Bone marrow (tissue), 2 donors: Measurements from ENCODE around the gene CDYL2.
A peak's percentile ranks its signal among the peaks of the same experiment; 100 is the strongest.

Source experiments
- DNase-seq, 2 donors: peaks; one replicate each; lab custom pipeline; 2025; lab: John Stamatoyannopoulos, UW

CDYL2 gene

DNA sequence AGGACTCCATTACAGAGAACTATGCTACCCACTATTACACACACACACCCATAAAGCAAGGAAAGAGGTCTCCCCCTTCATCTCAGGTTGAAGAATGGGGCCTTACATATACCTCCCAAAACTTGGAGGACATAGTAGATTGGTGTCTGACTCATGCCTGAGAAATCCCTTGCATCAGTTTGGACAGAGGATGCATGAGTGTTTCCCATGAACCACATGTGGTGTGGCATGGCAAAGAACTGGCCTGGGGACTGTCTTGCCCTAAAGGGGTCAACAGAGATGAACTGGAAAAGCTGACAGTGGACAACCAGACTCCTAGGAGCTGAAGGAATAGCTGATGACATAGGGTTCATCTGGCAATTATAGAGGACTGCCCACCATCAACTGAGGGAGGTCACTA is 209.6 kb downstream of the CDYL2 start:
- no peak for DNase-seq

GRCh38 chr16:80592273-80592672 is 212.1 kb downstream of the CDYL2 start:
- DNase-seq, result no peak

GRCh38 chr16:80591071-80591915 is 213.1 kb downstream of the CDYL2 start:
- DNase-seq, result peak in 1 of 2 donors; percentile 91

GRCh38 chr16:80587071-80587470 is 217.3 kb downstream of the CDYL2 start:
- peak in 1 of 2 donors; percentile 58 for DNase-seq

DNA sequence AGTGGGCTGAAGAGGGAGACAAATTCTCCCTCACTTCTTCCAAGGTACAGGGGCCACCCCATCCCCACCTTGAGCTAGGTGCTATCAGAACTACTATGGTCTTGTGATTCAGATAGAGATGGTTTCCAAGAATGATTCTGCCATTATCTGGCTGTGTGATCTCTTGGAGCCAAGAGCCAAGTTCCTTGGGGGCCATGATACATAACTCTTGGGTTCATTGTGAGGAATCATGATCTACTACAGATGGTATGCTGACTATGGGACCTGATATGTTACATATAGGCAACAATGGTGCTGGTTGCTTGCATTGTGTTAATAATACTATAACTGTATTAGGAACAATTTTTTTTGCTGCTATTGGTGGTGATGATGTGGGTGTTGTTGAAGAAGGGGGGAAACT is 217.9 kb downstream of the CDYL2 start:
- DNase-seq, result no peak

DNA sequence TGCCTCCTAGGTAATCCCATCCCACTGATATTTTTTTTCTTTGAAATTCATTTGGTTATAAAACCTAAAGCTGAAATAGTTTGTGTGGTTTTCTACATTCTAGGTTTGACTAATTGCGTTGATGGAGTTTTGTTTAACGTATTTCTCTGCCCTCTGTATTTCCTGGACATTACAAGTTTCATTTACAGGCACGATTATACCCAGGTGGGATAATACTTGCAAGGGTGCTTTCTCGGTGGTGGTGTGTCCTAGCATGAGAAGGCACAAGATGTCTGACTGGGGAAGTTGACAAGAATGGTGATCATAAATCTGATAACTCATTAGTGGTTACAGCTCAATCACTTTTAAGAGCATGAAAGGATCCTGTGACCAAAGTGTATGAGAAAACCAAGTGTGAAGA is 218.6 kb downstream of the CDYL2 start:
- DNase-seq, result no peak

DNA sequence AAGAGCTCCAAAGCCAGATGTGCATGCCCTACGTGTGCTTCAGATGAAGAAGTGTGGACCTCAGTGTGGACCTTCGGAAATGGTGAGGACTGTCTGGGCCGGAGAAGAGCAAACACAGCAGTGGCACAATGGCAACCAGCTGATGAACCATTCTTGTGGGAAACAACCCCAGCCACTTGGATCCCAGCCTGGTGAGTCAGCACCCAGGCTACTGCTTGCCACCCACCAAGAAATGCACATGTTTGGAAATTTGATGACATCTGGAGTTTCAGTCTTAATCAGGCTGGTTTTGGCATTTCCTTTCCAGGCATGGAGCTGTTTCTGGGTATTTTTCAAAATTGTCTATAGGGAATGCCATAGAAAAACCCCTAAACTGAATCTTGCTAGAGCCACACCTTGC is 220.9 kb downstream of the CDYL2 start:
- DNase-seq, result no peak

DNA sequence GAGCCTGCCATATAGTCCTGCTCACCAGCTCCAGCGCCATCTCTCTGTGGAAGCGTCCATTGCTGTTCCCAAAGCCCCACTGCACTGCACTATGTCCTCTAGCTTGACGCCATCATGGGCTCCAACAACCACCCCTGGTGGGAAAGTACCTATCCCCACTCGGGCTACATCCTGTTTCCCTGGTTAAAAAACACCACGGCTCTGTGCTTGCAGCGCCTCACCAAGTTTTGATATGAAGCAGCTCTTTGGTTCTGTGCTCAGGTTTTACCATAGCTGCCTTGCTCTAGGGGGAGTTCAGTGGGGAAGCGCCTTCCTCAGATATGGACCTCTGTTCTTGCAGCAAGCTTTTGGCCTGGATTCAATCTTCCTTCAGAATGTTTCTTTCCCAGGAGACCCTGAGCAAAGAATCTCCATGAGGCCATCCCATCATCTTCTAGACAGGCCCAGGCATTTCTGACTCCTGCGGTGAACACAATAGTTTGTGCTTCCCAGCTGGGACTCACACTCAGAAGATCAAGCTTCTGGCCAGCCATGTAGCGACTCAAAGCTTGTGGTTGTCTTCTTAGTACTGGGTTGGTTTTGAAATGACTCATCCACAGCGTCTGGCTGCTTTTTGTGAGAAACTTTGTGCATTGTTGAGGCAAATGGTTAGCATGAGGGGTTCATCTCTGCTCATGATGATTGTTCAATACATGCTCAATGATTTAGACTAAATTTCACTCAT is 224.1 kb downstream of the CDYL2 start:
- peak in 1 of 2 donors; percentile 30 for DNase-seq

GRCh38 chr16:80577485-80578280 is 226.7 kb downstream of the CDYL2 start:
- no peak for DNase-seq

DNA sequence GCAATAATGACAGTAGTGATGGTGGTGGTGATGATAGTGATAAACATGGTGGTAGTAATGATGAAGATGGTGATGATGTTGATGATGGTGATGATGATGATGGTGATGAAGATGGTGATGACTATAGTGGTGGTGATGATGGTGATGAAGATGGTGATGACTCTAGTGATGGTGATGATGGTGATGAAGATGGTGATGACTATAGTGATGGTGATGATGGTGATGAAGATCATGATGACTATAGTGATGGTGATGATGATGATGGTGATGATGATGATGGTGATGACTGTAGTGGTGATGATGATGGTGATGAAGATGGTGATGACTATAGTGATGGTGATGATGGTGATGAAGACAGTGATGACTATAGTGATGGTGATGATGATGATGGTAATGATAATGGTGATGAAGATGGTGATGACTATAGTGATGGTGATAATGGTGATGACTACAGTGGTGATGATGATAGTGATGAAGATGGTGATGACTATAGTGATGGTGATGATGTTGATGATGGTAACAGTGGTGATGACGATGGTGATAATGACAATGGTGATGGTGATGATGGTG is 228.0 kb downstream of the CDYL2 start:
- no peak for DNase-seq

DNA sequence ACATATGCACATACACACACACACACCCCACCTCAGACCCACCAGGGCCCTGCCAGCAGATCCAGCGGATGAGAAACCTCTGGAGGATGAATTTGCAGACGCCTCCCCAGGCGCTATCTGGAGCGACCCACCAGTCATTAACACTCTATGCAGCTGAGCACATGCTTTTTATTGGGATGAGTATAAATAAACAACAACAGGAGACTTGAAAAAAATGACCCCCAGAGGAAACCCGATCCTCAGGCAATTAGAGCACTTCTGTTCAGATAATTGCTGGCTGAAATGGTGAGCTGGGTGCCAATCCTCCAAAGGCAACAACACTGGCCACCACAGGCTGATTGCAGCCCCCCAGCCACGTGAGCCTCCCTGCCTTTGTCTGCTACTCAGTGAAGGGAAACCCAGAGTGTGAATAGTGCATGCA is 230.7 kb downstream of the CDYL2 start:
- no peak for DNase-seq

DNA sequence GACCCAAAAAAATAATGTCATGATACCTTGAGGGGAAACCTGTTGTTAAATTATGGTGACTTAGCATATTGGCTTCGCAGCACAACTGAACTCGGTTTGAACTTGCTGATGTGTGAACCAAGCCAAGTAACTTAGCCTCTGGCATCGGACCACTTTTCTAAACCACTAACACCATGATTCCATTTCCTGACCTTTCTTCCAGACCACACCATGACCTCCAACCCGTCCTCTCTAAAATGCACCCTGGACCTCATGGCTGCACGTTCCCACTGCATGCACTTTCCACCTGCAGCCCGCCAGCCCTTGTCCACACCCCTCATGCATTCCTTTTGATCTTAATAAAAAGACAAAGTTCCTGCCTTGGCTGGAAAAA is 234.3 kb downstream of the CDYL2 start:
- DNase-seq, result no peak

DNA sequence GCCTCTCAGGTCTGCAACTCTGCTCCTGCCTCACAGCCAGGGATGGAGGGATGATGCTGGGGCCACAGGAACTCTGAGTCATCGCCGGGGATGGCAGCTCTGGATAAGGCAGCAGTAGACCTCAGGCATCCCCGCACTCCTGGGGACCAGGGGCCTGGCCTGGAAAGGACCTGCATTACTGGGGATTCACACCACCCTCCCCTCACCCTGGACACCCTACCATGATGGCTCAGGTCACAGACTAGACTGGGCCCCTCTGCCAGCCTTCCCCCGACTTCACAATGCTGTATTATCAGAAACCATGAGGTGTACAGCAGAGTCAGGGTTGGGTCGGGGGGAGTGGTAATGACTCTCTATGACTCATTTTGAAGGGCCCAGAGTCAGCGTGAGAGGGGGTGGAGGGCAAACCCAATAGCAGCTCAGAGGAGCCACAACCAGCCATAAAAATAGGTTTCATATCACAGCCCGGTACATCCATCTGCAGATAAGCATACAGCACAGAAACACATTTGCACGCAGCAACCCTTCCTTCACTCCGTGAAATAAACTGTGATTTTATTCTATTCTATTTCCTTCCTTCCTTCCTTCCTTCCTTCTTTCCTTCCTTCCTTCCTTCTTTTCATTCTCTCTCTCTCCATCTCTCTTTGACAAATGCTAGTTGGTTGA is 234.8 kb downstream of the CDYL2 start:
- peak in 1 of 2 donors; percentile 5 for DNase-seq

DNA sequence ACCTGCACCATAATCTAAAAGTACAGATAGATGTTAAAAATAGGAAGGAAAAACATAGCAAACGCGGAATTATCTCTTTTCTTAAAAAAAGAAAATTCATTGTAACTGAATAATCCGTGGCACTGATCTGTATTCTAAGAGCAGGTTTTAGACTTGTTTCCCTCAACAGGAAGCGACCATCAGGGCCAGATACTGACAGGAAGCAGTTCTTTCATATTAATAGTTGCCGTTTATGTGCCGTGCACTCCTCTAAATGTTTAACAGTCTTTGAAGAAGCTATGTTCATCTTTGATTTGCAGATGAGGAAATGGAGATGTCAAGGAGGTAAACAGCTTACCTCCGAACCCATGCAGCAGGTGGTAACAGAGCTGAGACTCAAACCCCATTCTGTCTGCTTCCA is 240.0 kb downstream of the CDYL2 start:
- peak in 1 of 2 donors; percentile 6 for DNase-seq

DNA sequence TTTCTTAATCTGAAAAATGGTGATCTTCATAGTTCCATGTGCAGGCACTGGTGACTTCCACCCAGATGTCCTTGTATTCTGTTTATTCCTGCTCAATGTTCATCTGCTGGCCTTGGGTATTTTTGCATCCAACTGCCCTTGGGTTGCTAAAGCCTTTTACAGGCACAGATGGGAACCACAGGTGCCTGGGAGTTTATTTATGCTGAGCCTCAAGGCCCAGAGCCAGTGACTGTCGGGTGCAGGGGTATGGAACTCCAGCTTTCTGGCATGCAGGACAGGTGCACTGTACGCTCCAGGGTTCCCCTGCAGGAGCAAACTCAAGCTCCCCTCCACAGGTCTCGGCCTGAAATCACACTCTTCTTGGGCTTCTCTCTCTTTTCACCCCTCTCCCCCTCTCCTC is 241.3 kb downstream of the CDYL2 start:
- no peak for DNase-seq

DNA sequence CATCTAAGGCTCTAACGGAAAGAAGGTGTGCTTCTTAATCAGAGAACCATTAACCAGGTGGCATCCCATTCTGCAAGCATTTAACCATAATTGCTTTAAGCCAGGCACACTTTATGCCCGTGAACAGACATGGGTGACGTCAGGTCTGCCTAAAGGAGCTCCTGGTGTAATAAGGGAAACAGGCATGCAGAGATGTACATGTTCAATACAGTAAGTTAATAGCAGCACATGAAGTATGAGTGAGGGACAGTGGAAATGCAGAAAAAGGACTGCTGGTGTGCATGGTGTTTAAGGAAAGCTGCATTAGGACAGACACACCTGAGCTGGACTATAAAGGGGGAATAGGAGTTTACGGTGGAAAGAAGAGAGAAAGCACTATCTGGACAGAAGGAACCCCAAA is 245.0 kb downstream of the CDYL2 start:
- no peak for DNase-seq

DNA sequence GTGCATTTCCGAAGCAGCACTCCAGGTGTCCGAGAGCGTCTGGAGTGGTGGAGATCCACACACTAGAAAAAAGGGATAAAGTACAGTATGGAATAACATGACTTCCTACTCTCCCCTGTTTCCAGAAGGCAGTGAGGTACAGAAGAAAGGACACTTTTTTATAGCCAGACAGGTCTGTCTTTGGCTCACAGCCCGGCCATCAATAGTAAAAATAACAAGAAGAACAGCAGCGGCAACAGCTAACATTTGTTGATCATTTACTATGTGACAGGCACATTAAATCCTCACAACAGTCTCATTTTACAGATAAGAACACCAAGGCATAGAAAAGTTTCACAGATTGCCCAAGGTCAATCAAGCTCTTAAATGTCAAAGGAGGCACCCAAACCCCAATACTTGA is 247.4 kb downstream of the CDYL2 start:
- DNase-seq, result no peak

- DNase-seq, result no peak
Measured at GRCh38 chr16:80556481-80556880, 247.9 kb downstream of the CDYL2 start.

DNA sequence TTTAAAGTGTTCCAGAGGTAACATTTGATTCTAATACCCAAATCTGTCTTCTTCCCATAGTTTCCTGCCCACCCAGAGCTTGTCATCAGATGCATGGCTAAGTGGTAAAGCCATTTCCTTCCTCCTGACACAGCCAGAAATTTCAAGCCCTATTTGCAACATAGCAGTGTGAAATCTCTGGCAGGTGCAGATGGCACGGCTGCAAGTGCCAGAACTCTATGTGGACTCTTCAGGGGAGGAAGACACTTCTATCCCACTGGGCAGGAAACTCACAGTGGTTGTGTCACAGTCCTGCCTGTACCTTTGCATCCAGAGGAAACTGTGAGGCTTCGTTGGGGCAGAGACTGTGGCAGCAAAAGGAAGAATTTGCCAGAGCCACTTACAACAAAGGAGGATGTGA is 250.4 kb downstream of the CDYL2 start:
- DNase-seq, result peak in 1 of 2 donors; percentile 47

DNA sequence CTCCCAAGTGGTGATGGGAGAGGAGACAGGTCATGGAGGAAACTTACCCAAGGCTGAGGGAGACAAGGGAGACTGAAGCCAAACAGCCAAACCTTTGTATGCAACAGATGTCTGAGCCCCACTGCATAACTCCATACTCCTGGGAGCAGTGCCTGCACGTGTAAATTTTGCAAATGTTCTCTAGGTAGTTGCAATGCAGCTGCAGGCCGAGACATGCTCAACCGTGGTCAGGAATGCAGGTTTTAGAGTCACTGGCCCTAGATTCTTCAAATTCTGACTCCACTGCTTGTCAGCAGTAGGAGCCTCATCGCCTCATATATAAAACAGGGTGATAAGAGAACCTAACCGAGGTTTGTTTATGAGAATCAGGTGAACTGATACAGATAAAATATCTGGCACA is 252.1 kb downstream of the CDYL2 start:
- DNase-seq, result no peak
